Fibroblast of peridontal ligament (primary cell): Measurements from ENCODE around the gene CHST8.
"Not testable (repeated sequence)": the region's sequence is repeated elsewhere in the genome, so short reads cannot be mapped to it uniquely, and the experiment has no call there.

Source experiments
- DNase-seq: peaks from one replicate; pipeline ENCODE4 v3.0.0-alpha.2; 2010; ENCODE audit errors: extremely low read depth

The CHST8 gene

GRCh38 chr19:33621811-33622504, at the start of gene CHST8:
CHST8 (plus strand) TSS chr19:33621953; CDS start chr19:33689262, 67,309 bp downstream.
- DNase-seq = no peak

GRCh38 chr19:33572929-33573328, 48.8 kb upstream of the CHST8 start:
- DNase-seq = no peak

GRCh38 chr19:33574824-33575223, 46.9 kb upstream of the CHST8 start:
- DNase-seq = no peak

GRCh38 chr19:33578697-33579096, 43.1 kb upstream of the CHST8 start:
- no peak for DNase-seq

GRCh38 chr19:33580026-33580644, 41.6 kb upstream of the CHST8 start:
- DNase-seq = no peak

- no peak for DNase-seq
Observed at GRCh38 chr19:33580645-33581037, 41.1 kb upstream of the CHST8 start.

- DNase-seq = no peak
Observed at GRCh38 chr19:33582914-33583313, 38.8 kb upstream of the CHST8 start.

- DNase-seq = no peak
Observed at GRCh38 chr19:33587150-33587549, 34.6 kb upstream of the CHST8 start.

GRCh38 chr19:33590224-33590623, 31.5 kb upstream of the CHST8 start:
- no peak for DNase-seq

GRCh38 chr19:33595783-33596182, 26.0 kb upstream of the CHST8 start:
- DNase-seq = no peak

- DNase-seq = no peak
Observed at GRCh38 chr19:33601583-33601982, 20.2 kb upstream of the CHST8 start.

- DNase-seq = no peak
Observed at GRCh38 chr19:33602576-33603204, 19.1 kb upstream of the CHST8 start.

- DNase-seq = no peak
Observed at GRCh38 chr19:33603377-33603776, 18.4 kb upstream of the CHST8 start.

GRCh38 chr19:33604651-33605050, 17.1 kb upstream of the CHST8 start:
- DNase-seq = no peak

GRCh38 chr19:33605803-33606295, 15.9 kb upstream of the CHST8 start:
- not testable (repeated sequence) for DNase-seq

GRCh38 chr19:33606556-33606955, 15.2 kb upstream of the CHST8 start:
- no peak for DNase-seq

- DNase-seq = no peak
Observed at GRCh38 chr19:33609353-33609752, 12.4 kb upstream of the CHST8 start.

GRCh38 chr19:33610588-33610987, 11.2 kb upstream of the CHST8 start:
- DNase-seq = no peak

- no peak for DNase-seq
Observed at GRCh38 chr19:33612928-33613619, 8.7 kb upstream of the CHST8 start.

GRCh38 chr19:33613620-33614000, 8.1 kb upstream of the CHST8 start:
- no peak for DNase-seq

GRCh38 chr19:33616346-33616745, 5.4 kb upstream of the CHST8 start:
- no peak for DNase-seq

- DNase-seq = no peak
Observed at GRCh38 chr19:33616857-33617256, 4.9 kb upstream of the CHST8 start.
